SK-N-SH (cell line): Measurements from ENCODE around the gene MAST2.

ENCODE experiments used
- CTCF ChIP-seq: fragments of 200-600 bp; sonication (generic); IDR thresholded peaks from 2 replicates; pipeline ENCODE4 v1.6.1; 2017; ENCODE audit warnings: antibody characterized with exemption, mild to moderate bottlenecking, moderate library complexity
- ELF1 ChIP-seq: IDR thresholded peaks from 2 replicates; pipeline ENCODE4 v1.4.0; 2012
- EP300 ChIP-seq, 2 experiments: IDR thresholded peaks; 2 replicates each; pipeline versions ENCODE4 v1.4.0 to v1.6.1; 2012; ENCODE audit warnings: borderline replicate concordance in 1 of 2, low read depth in 1 of 2, low read length in 1 of 2
- JUND ChIP-seq: IDR thresholded peaks from 2 replicates; pipeline ENCODE4 v1.4.0; 2012
- NRF1 ChIP-seq: IDR thresholded peaks from 2 replicates; pipeline ENCODE4 v1.6.1; 2012; ENCODE audit warnings: low read depth, mild to moderate bottlenecking, low read length
- POLR2AphosphoS5 ChIP-seq: IDR thresholded peaks from 2 replicates; pipeline ENCODE4 v1.6.1; 2012; ENCODE audit warnings: low read depth, low read length
- RAD21 ChIP-seq: IDR thresholded peaks from 2 replicates; pipeline ENCODE4 v1.6.1; 2012; ENCODE audit warnings: mild to moderate bottlenecking, low read length
- REST ChIP-seq: IDR thresholded peaks from 2 replicates; pipeline ENCODE4 v1.6.1; 2012; ENCODE audit warnings: mild to moderate bottlenecking, low read depth, low read length, moderate library complexity
- RFX5 ChIP-seq: IDR thresholded peaks from 2 replicates; pipeline ENCODE4 v1.6.1; 2012; ENCODE audit warnings: mild to moderate bottlenecking, improper control_type of control experiment, low read length
- TAF1 ChIP-seq: IDR thresholded peaks from 2 replicates; pipeline ENCODE4 v1.6.1; 2012; ENCODE audit warnings: low read depth, mild to moderate bottlenecking, low read length, moderate library complexity, borderline replicate concordance
- TEAD4 ChIP-seq: IDR thresholded peaks from 2 replicates; pipeline ENCODE4 v1.4.0; 2012; ENCODE audit warnings: mild to moderate bottlenecking, borderline replicate concordance; ENCODE audit not compliant: insufficient read depth
- TF ChIP-seq, protein P1 (sequence below): fragments of 150-350 bp; IDR thresholded peaks from 2 replicates; pipeline ENCODE4 v1.6.1; 2017; ENCODE audit warnings: antibody characterized with exemption, low read length, low read depth, borderline replicate concordance
- TF ChIP-seq, protein P2 (sequence below): IDR thresholded peaks from 2 replicates; pipeline ENCODE4 v1.4.0; 2012; ENCODE audit warnings: low read depth, borderline replicate concordance

- TF ChIP-seq CTCF (no peak), RAD21 (no peak), POLR2AphosphoS5 (no peak), REST (no peak), NRF1 (no peak), JUND (no peak), EP300 (IDR thresholded peaks at IDR 0.05; ENCODE audit: borderline replicate concordance in 1 of 2, low read depth in 1 of 2, low read length in 1 of 2) (no peak), RFX5 (no peak), TAF1 (no peak), ELF1 (no peak), TEAD4 (no peak)
- TF ChIP-seq, protein P1, sequence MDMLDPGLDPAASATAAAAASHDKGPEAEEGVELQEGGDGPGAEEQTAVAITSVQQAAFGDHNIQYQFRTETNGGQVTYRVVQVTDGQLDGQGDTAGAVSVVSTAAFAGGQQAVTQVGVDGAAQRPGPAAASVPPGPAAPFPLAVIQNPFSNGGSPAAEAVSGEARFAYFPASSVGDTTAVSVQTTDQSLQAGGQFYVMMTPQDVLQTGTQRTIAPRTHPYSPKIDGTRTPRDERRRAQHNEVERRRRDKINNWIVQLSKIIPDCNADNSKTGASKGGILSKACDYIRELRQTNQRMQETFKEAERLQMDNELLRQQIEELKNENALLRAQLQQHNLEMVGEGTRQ: no peak
- TF ChIP-seq, protein P2, sequence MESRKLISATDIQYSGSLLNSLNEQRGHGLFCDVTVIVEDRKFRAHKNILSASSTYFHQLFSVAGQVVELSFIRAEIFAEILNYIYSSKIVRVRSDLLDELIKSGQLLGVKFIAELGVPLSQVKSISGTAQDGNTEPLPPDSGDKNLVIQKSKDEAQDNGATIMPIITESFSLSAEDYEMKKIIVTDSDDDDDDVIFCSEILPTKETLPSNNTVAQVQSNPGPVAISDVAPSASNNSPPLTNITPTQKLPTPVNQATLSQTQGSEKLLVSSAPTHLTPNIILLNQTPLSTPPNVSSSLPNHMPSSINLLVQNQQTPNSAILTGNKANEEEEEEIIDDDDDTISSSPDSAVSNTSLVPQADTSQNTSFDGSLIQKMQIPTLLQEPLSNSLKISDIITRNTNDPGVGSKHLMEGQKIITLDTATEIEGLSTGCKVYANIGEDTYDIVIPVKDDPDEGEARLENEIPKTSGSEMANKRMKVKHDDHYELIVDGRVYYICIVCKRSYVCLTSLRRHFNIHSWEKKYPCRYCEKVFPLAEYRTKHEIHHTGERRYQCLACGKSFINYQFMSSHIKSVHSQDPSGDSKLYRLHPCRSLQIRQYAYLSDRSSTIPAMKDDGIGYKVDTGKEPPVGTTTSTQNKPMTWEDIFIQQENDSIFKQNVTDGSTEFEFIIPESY: no peak
Observed at GRCh38 chr1:45868861-45869260, 65.4 kb downstream of the MAST2 start.
